BJ (cell line): ENCODE measurements around the gene SH3PXD2B. TPM values are rescaled to one million over a fixed set of nuclear protein-coding genes. Genes with fewer than 3 reads are reported as not detected.
"Not testable (repeated sequence)": the region's sequence is repeated elsewhere in the genome, so short reads cannot be mapped to it uniquely, and the experiment has no call there.

Source experiments
- CTCF ChIA-PET: fragments of 350-600 bp; formaldehyde crosslinking; extraction: SDS; loops from one replicate; lab custom pipeline; 2021; ENCODE audit warnings: antibody characterized with exemption, inconsistent platforms; lab: Yijun Ruan, JAX
- POLR2A ChIA-PET: fragments of 300-600 bp; sonication (Branson Sonifier 250); formaldehyde crosslinking; extraction: SDS; loops from one replicate; lab custom pipeline; 2021; ENCODE audit warnings: antibody characterized with exemption; lab: Charles Lee
- DNase-seq: peaks from one replicate; pipeline ENCODE4 v3.0.0-alpha.2; 2011; ENCODE audit warnings: low read depth
- H3K27me3 ChIP-seq: 2 replicates; pipeline ENCODE4 v1.6.0; 2011; ENCODE audit warnings: low read length; ENCODE audit not compliant: control insufficient read depth, insufficient read depth
- H3K36me3 ChIP-seq: 2 replicates; pipeline ENCODE4 v1.5.1; 2011; ENCODE audit warnings: low read length; ENCODE audit not compliant: control insufficient read depth, insufficient read depth
- H3K4me3 ChIP-seq: 2 replicates; pipeline ENCODE4 v1.5.1; 2011; ENCODE audit warnings: low read depth, mild to moderate bottlenecking, control low read depth, low read length
- polyA plus RNA-seq: library from polyadenylated mRNA; depleted of rRNA; stranded (reverse); fragments of >200 nt; gene quantifications from 2 replicates; pipeline ENCODE4 v1.2.3, GENCODE V29; 2011
- TF ChIP-seq, protein P1 (sequence below): IDR thresholded peaks from 2 replicates; pipeline ENCODE4 v1.5.1; 2011; ENCODE audit warnings: low read depth, mild to moderate bottlenecking, control low read depth, inconsistent platforms, low read length, moderate library complexity; ENCODE audit not compliant: insufficient read depth

SH3PXD2B gene
- polyA plus RNA-seq, 1 experiment = 15.5 TPM

DNA sequence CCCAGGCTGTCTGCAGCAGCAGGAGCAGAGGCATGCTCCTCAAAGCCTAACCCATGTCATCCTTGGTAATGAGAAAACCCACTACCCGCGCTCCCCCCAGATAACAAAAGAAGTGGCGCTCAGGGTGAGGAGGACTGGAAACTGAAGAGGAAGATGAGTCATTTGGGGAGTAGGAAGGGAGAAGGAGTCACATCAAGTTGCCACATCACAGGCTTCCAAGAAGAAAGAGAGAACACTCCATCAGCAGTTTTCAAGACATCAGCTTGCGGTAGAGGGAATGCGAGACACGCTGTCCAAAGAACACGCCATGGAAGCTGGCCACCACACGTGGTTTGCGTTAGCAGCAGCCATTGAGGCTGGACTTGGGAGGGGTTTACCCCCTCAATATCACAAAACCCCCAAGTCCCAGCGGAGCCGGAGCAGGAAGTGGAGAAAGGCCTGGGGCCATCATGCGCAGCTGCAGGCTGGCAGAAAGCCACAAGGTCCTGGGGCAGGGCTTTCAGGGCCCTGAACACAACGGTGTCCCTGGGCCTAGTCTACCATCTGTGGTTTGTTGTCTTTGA lies 41.5 kb downstream of the SH3PXD2B start:
- CTCF ChIA-PET = interaction anchor here (0.9 to 1.3 kb wide), 2 partner anchors 8 to 39 kb away, joined by 3 to 4 read pairs; no protein-coding TSS in a partner anchor
- H3K36me3 ChIP-seq = 0 out of 2 replicates have a peak, but pooled peaks cover 1% of the 10 kb centered on the region
- DNase-seq = peak; percentile 97
- H3K27me3 ChIP-seq = no peaks in the 10 kb centered on the region
- no peak overlapping the region for H3K4me3 ChIP-seq
- TF ChIP-seq, protein P1, sequence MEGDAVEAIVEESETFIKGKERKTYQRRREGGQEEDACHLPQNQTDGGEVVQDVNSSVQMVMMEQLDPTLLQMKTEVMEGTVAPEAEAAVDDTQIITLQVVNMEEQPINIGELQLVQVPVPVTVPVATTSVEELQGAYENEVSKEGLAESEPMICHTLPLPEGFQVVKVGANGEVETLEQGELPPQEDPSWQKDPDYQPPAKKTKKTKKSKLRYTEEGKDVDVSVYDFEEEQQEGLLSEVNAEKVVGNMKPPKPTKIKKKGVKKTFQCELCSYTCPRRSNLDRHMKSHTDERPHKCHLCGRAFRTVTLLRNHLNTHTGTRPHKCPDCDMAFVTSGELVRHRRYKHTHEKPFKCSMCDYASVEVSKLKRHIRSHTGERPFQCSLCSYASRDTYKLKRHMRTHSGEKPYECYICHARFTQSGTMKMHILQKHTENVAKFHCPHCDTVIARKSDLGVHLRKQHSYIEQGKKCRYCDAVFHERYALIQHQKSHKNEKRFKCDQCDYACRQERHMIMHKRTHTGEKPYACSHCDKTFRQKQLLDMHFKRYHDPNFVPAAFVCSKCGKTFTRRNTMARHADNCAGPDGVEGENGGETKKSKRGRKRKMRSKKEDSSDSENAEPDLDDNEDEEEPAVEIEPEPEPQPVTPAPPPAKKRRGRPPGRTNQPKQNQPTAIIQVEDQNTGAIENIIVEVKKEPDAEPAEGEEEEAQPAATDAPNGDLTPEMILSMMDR = no peak
- POLR2A ChIA-PET = no interaction called here

DNA sequence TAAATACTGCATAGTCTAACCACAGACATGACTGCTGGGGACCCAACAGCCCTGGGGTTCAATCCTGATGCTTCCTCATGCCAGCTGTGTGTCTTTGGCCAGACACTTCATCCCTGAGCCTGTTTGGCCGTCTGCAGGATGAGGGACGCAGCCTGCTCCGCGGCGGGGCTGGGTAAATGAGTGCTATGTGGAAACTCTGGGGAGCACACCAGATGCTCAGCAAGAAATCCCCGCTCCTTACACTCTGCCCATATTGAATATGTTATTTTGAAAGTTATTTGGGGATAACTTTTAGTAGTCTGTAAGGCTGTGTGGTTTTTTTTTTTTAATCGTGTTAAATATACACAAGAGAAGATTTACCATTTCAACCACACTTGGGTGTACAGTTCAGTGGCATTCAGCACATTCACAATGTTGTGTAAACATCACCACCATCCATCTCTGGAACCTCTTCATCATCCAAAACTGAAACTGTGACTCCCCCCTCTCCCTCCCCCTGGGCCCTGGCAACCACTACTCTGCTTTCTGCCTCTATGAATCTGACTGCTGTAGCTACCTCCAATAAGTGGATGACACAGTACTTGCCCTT lies 42.7 kb downstream of the SH3PXD2B start:
- CTCF ChIA-PET = no interaction called here
- DNase-seq = no peak

DNA sequence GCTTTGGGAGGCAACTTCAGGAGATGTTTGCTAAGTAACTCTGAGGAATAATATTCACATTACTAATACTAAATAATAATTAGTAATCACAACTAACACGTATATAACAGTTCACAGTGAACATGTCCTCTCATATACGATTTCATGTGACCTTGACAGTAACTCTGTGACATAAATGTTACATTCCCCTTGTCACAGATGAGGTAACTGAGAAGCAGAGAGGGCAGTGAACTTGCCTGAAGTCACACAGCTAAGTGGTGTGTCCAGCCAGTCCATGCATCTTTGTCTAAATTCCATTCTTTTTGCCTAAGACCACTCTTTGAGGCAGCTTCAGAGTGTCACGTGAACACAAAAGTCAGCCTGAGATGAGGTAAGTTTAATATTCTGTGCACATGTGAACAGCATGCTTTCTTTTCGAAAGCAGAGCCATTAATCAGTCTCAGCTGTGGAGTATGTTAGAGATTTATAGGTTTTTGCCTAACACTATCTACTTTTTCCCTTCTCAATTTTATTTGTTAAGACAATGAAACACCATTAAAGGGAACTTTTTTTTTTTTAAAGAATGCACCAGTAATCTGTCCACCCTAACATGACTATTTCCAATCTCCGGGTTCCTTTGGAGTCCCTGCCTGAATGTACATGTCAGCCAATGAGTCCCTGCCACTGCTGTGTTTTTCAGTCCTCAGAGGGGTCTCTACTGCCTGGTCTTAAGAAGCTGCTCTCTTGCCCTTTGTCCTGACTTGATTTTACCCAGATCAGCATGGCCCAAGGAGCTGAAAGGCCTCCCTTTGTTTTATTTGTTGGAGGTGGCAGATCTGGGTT lies 43.5 kb downstream of the SH3PXD2B start:
- POLR2A ChIA-PET = no interaction called here
- Histone ChIP-seq H3K4me3 (no peak overlapping the region), H3K36me3 (no peaks in the 10 kb centered on the region), H3K27me3 (no peaks in the 10 kb centered on the region)
- TF ChIP-seq, protein P1 = no peak
- DNase-seq = peak; percentile 90
- CTCF ChIA-PET = interaction anchor here (0.6 to 1.1 kb wide), 2 partner anchors 42 to 353 kb away, joined by 3 read pairs; no protein-coding TSS in a partner anchor

More for the DNA sequence above, 42.7 kb downstream of the SH3PXD2B start:
- TF ChIP-seq, protein P1 = no peak
- Histone ChIP-seq H3K4me3 (no peak overlapping the region), H3K36me3 (no peaks in the 10 kb centered on the region), H3K27me3 (no peaks in the 10 kb centered on the region)
- POLR2A ChIA-PET = interaction anchor here (0.6 kb wide), 1 partner anchor 23 kb away, joined by 7 read pairs; no protein-coding TSS in a partner anchor

DNA sequence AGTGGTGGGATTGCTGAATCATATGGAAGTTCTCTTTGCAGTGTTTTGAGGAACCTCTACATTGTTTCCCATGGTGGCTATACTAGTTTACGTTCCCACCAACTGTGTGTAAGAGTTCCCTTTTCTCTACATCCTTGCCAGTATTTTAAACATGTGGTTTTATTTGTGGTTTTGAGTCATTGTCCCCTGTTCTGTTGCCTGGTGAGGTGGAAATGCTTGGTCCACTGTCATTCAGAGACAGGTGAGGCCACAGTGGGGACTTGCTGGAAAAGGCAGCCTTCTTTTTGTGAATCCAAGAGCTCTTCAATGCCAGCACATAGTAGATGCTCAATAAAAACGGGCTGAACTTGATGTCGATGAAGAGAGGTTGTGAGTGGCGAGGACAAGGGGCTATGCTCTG lies 44.2 kb downstream of the SH3PXD2B start:
- no peak overlapping the region for H3K4me3 ChIP-seq
- ChIA-PET CTCF (interaction anchor here (1.1 kb wide), 1 partner anchor 42 kb away, joined by 3 read pairs; no protein-coding TSS in a partner anchor), POLR2A (no interaction called here)
- no peaks in the 10 kb centered on the region for H3K27me3 ChIP-seq
- TF ChIP-seq, protein P1 = no peak
- no peaks in the 10 kb centered on the region for H3K36me3 ChIP-seq
- DNase-seq = no peak

DNA sequence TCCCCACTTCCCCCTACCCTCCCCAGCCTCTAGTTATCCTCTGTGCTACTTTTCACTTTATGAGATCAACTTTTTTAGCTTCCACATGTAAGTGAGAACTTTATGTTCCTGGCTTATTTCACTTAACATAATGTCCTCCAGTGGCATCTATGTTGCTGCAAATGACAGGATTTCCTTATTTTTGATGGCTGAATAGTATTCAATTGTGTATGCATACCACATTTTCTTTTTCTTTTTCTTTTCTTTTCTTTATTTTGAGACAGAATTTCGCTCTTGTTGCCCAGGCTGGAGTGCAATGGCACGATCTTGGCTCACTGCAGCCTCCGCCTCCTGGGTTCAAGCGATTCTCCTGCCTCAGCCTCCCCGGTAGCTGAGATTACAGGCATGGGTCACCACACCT lies 44.8 kb downstream of the SH3PXD2B start:
- H3K27me3 ChIP-seq, DNase-seq, H3K4me3 ChIP-seq, POLR2A ChIA-PET, H3K36me3 ChIP-seq: not testable (repeated sequence)
- CTCF ChIA-PET = interaction anchor here (0.7 kb wide), 1 partner anchor 43 kb away, joined by 3 read pairs; no protein-coding TSS in a partner anchor
